HG03045 (cell line): ENCODE measurements around the gene UBQLN2.
"Not testable (repeated sequence)": the region's sequence is repeated elsewhere in the genome, so short reads cannot be mapped to it uniquely, and the experiment has no call there.

Source experiments
- ATAC-seq: cut with Tn5 transposase; IDR thresholded peaks from one replicate; pipeline ENCODE4 v1.9.1; 2021; ENCODE audit warnings: mild to moderate bottlenecking, moderate library complexity; ENCODE audit not compliant: unreplicated experiment

Gene UBQLN2

DNA sequence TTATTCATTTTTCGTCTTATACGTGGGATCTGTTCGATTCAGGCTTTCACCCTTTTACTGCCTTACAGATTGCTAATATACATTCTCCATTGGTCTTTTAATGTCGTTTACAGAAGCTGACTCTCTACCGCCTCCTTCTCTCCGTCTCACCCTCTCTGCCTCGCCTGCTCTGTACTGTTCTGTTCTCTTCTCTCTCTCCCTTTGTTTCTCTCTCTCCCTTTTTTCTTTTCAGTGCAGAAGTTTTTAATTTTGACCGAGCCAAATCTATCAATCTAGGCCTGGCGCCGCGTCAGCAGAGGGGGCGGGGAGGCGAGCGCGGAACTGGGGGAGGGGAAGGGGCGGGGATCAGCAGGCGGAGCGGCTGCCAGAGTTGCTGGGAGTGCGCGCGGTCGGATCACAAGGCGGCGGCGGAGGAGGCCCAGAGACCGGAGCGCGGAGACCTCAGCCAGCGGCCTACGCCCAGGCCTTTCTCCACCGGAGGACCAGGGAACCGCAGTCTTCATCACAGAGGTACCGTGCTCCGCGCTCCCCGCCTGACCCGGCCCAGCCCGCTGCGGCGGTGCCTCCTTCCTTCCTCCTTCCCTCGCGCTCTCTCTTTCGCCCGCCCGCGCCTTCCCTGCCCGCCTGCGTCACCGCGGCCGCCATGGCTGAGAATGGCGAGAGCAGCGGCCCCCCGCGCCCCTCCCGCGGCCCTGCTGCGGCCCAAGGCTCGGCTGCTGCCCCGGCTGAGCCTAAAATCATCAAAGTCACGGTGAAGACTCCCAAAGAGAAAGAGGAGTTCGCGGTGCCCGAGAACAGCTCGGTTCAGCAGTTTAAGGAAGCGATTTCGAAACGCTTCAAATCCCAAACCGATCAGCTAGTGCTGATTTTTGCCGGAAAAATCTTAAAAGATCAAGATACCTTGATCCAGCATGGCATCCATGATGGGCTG, at the start of gene UBQLN2:
Gene UBQLN2 (plus strand): TSS at position 397 of the 931 bp plus-strand sequence. CDS start 247 bp downstream, at position 644.
- peak; percentile 85 for ATAC-seq

DNA sequence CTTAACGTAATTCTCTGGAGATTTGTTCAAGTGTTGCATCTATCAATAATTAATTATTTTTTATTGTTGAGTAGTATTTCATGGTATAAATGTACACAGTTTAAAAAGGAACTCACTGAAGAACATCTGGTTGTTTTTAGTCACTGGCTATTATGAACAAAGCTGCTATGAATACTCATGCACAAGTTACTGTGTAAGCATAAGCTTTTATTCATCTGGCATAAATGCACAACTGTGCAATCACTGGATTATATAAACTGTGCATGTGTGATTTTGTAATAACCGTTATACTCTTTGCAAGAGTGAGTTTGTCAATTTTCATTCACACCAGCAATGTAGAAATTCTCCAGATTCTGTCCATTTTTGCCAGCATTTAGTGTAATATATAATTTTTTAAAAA, 43.8 kb upstream of the UBQLN2 start:
- ATAC-seq: no peak

- not testable (repeated sequence) for ATAC-seq
These were observed 33.9 kb upstream of the UBQLN2 start for GRCh38 chrX:56529482-56530007.

DNA sequence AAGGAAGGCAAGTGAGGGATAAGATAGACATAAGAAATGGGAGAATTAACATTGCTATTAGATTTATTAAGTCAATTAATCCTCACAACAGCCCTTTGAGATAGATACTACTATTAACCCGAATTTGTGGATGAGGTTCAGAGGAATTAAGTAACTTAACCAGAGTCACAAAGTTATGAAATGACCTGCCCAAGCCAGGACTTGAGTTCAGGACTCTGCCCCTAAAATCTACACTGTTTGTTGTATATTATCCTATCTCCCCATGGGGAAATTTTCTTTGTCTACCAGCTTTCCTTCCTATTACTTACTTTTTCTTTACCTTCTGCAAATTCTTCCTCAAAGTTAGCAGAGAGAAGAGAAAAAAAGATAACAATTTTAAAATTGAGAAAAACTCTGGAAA, 33.4 kb upstream of the UBQLN2 start:
- ATAC-seq: no peak

GRCh38 chrX:56550667-56551066, 12.8 kb upstream of the UBQLN2 start:
- ATAC-seq: no peak

GRCh38 chrX:56554870-56555269, 8.6 kb upstream of the UBQLN2 start:
- ATAC-seq: no peak

- ATAC-seq: no peak
These were observed 6.0 kb upstream of the UBQLN2 start for GRCh38 chrX:56557376-56557929.

DNA sequence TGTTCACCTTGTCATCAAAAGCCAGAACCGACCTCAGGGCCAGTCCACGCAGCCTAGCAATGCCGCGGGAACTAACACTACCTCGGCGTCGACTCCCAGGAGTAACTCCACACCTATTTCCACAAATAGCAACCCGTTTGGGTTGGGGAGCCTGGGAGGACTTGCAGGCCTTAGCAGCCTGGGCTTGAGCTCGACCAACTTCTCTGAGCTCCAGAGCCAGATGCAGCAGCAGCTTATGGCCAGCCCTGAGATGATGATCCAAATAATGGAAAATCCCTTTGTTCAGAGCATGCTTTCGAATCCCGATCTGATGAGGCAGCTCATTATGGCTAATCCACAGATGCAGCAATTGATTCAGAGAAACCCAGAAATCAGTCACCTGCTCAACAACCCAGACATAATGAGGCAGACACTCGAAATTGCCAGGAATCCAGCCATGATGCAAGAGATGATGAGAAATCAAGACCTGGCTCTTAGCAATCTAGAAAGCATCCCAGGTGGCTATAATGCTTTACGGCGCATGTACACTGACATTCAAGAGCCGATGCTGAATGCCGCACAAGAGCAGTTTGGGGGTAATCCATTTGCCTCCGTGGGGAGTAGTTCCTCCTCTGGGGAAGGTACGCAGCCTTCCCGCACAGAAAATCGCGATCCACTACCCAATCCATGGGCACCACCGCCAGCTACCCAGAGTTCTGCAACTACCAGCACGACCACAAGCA, 898 bp downstream of the UBQLN2 start:
- ATAC-seq: peak; percentile 30

DNA sequence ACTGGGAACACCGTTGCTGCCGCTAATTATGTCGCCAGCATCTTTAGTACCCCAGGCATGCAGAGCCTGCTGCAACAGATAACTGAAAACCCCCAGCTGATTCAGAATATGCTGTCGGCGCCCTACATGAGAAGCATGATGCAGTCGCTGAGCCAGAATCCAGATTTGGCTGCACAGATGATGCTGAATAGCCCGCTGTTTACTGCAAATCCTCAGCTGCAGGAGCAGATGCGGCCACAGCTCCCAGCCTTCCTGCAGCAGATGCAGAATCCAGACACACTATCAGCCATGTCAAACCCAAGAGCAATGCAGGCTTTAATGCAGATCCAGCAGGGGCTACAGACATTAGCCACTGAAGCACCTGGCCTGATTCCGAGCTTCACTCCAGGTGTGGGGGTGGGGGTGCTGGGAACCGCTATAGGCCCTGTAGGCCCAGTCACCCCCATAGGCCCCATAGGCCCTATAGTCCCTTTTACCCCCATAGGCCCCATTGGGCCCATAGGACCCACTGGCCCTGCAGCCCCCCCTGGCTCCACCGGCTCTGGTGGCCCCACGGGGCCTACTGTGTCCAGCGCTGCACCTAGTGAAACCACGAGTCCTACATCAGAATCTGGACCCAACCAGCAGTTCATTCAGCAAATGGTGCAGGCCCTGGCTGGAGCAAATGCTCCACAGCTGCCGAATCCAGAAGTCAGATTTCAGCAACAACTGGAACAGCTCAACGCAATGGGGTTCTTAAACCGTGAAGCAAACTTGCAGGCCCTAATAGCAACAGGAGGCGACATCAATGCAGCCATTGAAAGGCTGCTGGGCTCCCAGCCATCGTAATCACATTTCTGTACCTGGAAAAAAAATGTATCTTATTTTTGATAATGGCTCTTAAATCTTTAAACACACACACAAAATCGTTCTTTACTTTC, 1.8 kb downstream of the UBQLN2 start:
- no peak for ATAC-seq

GRCh38 chrX:56569378-56570057, 6.1 kb downstream of the UBQLN2 start:
- ATAC-seq: no peak

- no peak for ATAC-seq
These were observed 9.5 kb downstream of the UBQLN2 start for GRCh38 chrX:56572975-56573374.

GRCh38 chrX:56574861-56575260, 11.4 kb downstream of the UBQLN2 start:
- no peak for ATAC-seq

GRCh38 chrX:56576721-56577120, 13.3 kb downstream of the UBQLN2 start:
- no peak for ATAC-seq

DNA sequence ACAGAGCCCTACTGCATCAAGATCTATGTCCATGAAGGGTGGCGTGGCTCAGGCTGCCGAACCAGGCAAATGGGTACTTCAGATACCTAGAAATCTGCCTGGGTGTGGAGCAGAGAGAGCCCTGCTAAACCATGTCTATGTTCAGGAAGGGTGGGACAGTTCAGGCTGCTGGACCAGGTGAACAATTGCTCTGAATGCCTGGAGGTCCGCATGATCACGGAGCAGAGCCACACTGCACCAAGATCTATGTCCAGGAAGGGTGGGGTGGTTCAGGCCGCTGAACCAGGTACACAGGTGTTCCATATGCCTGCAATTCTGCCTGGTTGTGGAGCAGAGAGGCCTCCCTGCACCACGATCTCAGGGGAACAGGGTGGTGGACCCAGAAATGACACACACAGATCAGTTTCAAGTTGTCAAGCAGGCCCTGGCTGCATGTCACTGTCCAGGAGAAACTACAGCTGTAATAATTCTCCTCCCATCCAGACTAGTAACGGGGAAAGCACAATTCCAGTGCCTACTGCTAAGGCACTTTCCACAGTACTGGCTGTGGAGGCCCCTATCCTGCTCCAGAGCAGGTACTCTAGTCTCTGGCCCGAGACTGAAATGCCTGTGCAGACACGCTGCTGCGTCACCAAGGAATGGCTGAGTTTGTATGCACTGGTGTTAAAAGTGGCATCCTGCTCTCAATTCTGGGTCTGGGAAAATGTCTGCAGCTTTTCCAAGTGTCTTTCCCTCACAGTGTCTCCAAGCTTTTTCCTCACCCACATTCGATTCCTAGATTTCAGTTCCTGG, 25.2 kb downstream of the UBQLN2 start:
- no peak for ATAC-seq

- not testable (repeated sequence) for ATAC-seq
These were observed 28.4 kb downstream of the UBQLN2 start for GRCh38 chrX:56591830-56592229.

DNA sequence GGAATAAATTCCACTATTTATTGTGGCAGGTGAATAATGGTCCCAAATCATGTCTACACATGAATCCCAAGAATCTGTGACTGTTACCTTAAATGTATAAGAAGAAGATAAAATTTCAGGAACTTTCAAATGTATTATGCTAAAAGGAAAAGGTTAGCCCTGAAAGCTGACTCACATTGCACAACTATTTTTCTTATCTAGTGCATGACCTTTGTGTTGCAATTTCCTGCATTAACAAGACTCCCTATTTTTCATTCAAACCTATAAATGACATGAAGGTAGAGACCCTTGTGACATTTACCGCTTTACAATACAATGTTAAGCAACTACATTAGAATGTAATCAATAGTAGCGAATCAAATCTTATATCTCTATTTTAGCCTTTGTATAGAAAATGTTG, 36.7 kb downstream of the UBQLN2 start:
- no peak for ATAC-seq

DNA sequence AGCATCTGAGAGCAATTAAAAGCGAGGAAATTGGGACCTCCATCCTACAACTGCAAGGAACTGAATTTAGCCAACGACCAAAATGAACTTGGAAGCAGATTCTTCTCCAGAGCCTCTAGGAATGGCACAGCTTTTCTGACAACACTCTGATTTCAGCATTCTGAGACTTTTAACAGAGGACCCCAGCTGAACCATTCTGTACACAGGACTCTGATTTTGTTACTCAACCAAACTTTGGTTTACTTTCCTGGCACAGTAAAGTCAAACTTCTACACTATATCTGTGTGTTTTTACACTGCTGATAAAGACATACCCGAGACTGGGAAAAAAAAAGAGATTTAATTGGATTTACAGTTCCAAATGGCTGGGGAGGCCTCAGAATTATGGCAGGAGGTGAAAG, 37.6 kb downstream of the UBQLN2 start:
- ATAC-seq: no peak

DNA sequence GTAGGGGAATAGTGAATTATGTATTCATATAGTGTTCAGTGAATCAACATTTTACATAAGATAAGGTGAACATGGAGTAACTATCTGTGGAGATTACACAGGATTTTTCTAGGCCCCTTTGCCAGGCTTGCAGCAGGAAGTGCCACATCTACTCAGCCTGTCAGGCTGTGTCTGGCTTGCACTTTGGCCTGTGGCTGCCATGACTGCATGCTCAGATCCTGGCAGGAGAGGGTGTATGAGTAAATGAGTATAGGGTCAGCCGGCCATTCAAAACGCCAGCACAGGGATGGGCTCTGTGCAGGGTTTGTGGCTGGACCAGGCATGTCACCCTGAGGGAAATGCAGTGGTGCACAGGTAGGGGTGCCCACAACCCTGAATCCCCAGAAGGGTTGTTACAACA, 51.9 kb downstream of the UBQLN2 start:
- ATAC-seq: no peak
